WTC11 (cell line): Measurements from ENCODE around the gene NAALADL2. TPM values are rescaled to one million over a fixed set of nuclear protein-coding genes. Genes with fewer than 3 reads are reported as not detected.

Source experiments
- ATAC-seq: fragments of 200-7000 bp; cut with Tn5 transposase; 2 replicates; pipeline ENCODE4 v1.10.0; 2021; ENCODE audit warnings: mild to moderate bottlenecking, moderate library complexity
- CTCF ChIA-PET: fragments of 300-600 bp; sonication (Branson Sonifier 250); formaldehyde crosslinking; loops from one replicate; lab custom pipeline; 2021; ENCODE audit warnings: antibody characterized with exemption; lab: Charles Lee
- POLR2A ChIA-PET: fragments of 350-600 bp; sonication (Branson Sonifier 250); formaldehyde crosslinking; loops from one replicate; lab custom pipeline; 2021; ENCODE audit warnings: antibody characterized with exemption; lab: Charles Lee
- DNase-seq: peaks from one replicate; pipeline ENCODE4 v3.0.0; 2021; ENCODE audit warnings: low spot score
- H3K27ac Mint-ChIP-seq: 2 replicates; pipeline ENCODE4 v1.8.0; 2021; ENCODE audit warnings: mixed read lengths
- H3K27me3 Mint-ChIP-seq: 2 replicates; pipeline ENCODE4 v1.8.0; 2021; ENCODE audit warnings: low read depth, mild to moderate bottlenecking, moderate library complexity, mixed read lengths
- H3K36me3 Mint-ChIP-seq: 2 replicates; pipeline ENCODE4 v1.8.0; 2021; ENCODE audit warnings: mixed read lengths
- H3K4me1 Mint-ChIP-seq: 2 replicates; pipeline ENCODE4 v1.8.0; 2022; ENCODE audit warnings: mixed read lengths
- H3K4me3 Mint-ChIP-seq: 2 replicates; pipeline ENCODE4 v1.8.0; 2021; ENCODE audit warnings: mild to moderate bottlenecking, moderate library complexity, mixed read lengths
- H3K9me3 Mint-ChIP-seq: 2 replicates; pipeline ENCODE4 v1.8.0; 2021; ENCODE audit warnings: mixed read lengths
- ATF3 ChIP-seq: sonication (generic); formaldehyde crosslinking; conservative IDR thresholded peaks from 2 replicates; pipeline ENCODE4 v1.8.1; 2022; ENCODE audit warnings: mild to moderate bottlenecking, missing genetic modification reagents
- ATF6 ChIP-seq: sonication (generic); formaldehyde crosslinking; IDR thresholded peaks from 2 replicates; pipeline ENCODE4 v1.8.1; 2023; ENCODE audit warnings: mild to moderate bottlenecking, missing genetic modification reagents
- CREM ChIP-seq: sonication (generic); formaldehyde crosslinking; IDR thresholded peaks from 2 replicates; pipeline ENCODE4 v1.8.1; 2022; ENCODE audit warnings: mild to moderate bottlenecking, missing genetic modification reagents, moderate library complexity
- CTCF ChIP-seq: fragments of 200-600 bp; IDR thresholded peaks from 2 replicates; pipeline ENCODE4 v1.8.0; 2022; ENCODE audit warnings: antibody characterized with exemption
- EMX1 ChIP-seq: fragments of 250-450 bp; sonication (Bioruptor Pico); IDR thresholded peaks from 2 replicates; pipeline ENCODE4 v1.8.0; 2021; ENCODE audit warnings: mild to moderate bottlenecking
- FOXP1 ChIP-seq: sonication (generic); formaldehyde crosslinking; IDR thresholded peaks from 2 replicates; pipeline ENCODE4 v1.8.0; 2022; ENCODE audit warnings: missing genetic modification reagents, mild to moderate bottlenecking, moderate library complexity, borderline replicate concordance
- GTF2I ChIP-seq: fragments of 250-450 bp; sonication (Bioruptor Pico); conservative IDR thresholded peaks from 2 replicates; pipeline ENCODE4 v1.4.0; 2021; ENCODE audit warnings: mild to moderate bottlenecking
- JUN ChIP-seq: sonication (generic); formaldehyde crosslinking; IDR thresholded peaks from 2 replicates; pipeline ENCODE4 v1.8.0; 2023; ENCODE audit warnings: mild to moderate bottlenecking, missing genetic modification reagents
- KAT7 ChIP-seq: sonication (generic); formaldehyde crosslinking; IDR thresholded peaks from 2 replicates; pipeline ENCODE4 v1.8.1; 2023; ENCODE audit warnings: missing genetic modification reagents, mild to moderate bottlenecking, borderline replicate concordance
- MAX ChIP-seq: sonication (generic); formaldehyde crosslinking; IDR thresholded peaks from 2 replicates; pipeline ENCODE4 v1.8.0; 2022; ENCODE audit warnings: mild to moderate bottlenecking, missing genetic modification reagents
- NFYB ChIP-seq: sonication (generic); formaldehyde crosslinking; conservative IDR thresholded peaks from 2 replicates; pipeline ENCODE4 v1.8.0; 2022; ENCODE audit warnings: low read depth, missing genetic modification reagents
- NR3C1 ChIP-seq: sonication (generic); formaldehyde crosslinking; conservative IDR thresholded peaks from 2 replicates; pipeline ENCODE4 v1.8.1; 2023; ENCODE audit warnings: low read depth, mild to moderate bottlenecking, missing genetic modification reagents
- PREB ChIP-seq: sonication (generic); formaldehyde crosslinking; IDR thresholded peaks from 2 replicates; pipeline ENCODE4 v1.8.1; 2022; ENCODE audit warnings: mild to moderate bottlenecking, missing genetic modification reagents, moderate library complexity, borderline replicate concordance
- SMAD4 ChIP-seq: sonication (generic); formaldehyde crosslinking; IDR thresholded peaks from 2 replicates; pipeline ENCODE4 v1.8.0; 2022; ENCODE audit warnings: mild to moderate bottlenecking, missing genetic modification reagents
- ZNF416 ChIP-seq: fragments of 250-450 bp; sonication (Bioruptor Pico); IDR thresholded peaks from 2 replicates; pipeline ENCODE4 v1.9.0; 2021; ENCODE audit warnings: mild to moderate bottlenecking, inconsistent platforms
- ZNF423 ChIP-seq: fragments of 250-450 bp; sonication (Bioruptor Pico); IDR thresholded peaks from 2 replicates; pipeline ENCODE4 v2.1.2; 2022; ENCODE audit warnings: mild to moderate bottlenecking, moderate library complexity
- ZNF671 ChIP-seq: fragments of 250-450 bp; sonication (Bioruptor Pico); IDR thresholded peaks from 2 replicates; pipeline ENCODE4 v1.8.0; 2021; ENCODE audit warnings: mild to moderate bottlenecking
- total RNA-seq: library from RNA; stranded (reverse); gene quantifications from 3 replicates; pipeline ENCODE4 v1.2.3, GENCODE V29; 2021

Gene NAALADL2
- total RNA-seq, 1 experiment from 2014 or later: 1.2 TPM

GRCh38 chr3:175726228-175726627, 867.1 kb downstream of the NAALADL2 start:
- Mint-ChIP-seq H3K27ac (no peak overlapping the region), H3K9me3 (no peaks in the 10 kb centered on the region), H3K4me3 (no peak overlapping the region), H3K36me3 (no peaks in the 10 kb centered on the region), H3K27me3 (no peaks in the 10 kb centered on the region), H3K4me1 (0 out of 2 replicates have a peak, but pooled peaks cover under 1% of the 10 kb centered on the region)
- no peak for TF ChIP-seq ZNF671 (CRISPR knock-in tag)
- ChIA-PET CTCF (interaction anchor here (1.3 kb wide), 1 partner anchor 215 kb away, joined by 5 read pairs; no protein-coding TSS in a partner anchor), POLR2A (interaction anchor here (0.7 kb wide), 2 partner anchors 42 to 157 kb away, joined by 3 to 6 read pairs; no protein-coding TSS in a partner anchor)
- DNase-seq (no peak), ATAC-seq (no peak)

GRCh38 chr3:175728566-175728965, 869.4 kb downstream of the NAALADL2 start:
- TF ChIP-seq NR3C1 (CRISPR knock-in tag) (no peak), JUN (CRISPR knock-in tag) (no peak), CTCF (no peak), PREB (CRISPR knock-in tag) (no peak), ATF3 (CRISPR knock-in tag) (no peak), EMX1 (CRISPR knock-in tag) (no peak), ATF6 (no peak), NFYB (CRISPR knock-in tag) (no peak), GTF2I (CRISPR knock-in tag) (no peak), CREM (no peak)
- Mint-ChIP-seq H3K4me3 (no peak overlapping the region), H3K36me3 (peaks cover 10% of the 10 kb centered on the region), H3K27me3 (no peaks in the 10 kb centered on the region), H3K9me3 (peaks cover 10% of the 10 kb centered on the region), H3K4me1 (0 out of 2 replicates have a peak, but pooled peaks cover 4% of the 10 kb centered on the region), H3K27ac (no peak overlapping the region)
- DNase-seq (no peak), ATAC-seq (no peak)
- ChIA-PET CTCF (no interaction called here), POLR2A (no interaction called here)

- H3K27me3 Mint-ChIP-seq: no peaks in the 10 kb centered on the region
- CTCF ChIA-PET: no interaction called here
- H3K27ac Mint-ChIP-seq: no peak overlapping the region; the same call in 1 of the 2 replicates
- H3K9me3 Mint-ChIP-seq: peaks cover 16% of the 10 kb centered on the region
- 0 out of 2 replicates have a peak, but pooled peaks cover 4% of the 10 kb centered on the region for H3K4me1 Mint-ChIP-seq
- TF ChIP-seq SMAD4 (CRISPR knock-in tag): no peak
- DNase-seq (no peak), ATAC-seq (no peak)
- POLR2A ChIA-PET: no interaction called here
- H3K36me3 Mint-ChIP-seq: peaks cover 18% of the 10 kb centered on the region
- H3K4me3 Mint-ChIP-seq: no peak overlapping the region
Observed at GRCh38 chr3:175729466-175729865, 870.3 kb downstream of the NAALADL2 start.

GRCh38 chr3:175731543-175731942, 872.4 kb downstream of the NAALADL2 start:
- peaks cover 27% of the 10 kb centered on the region for H3K9me3 Mint-ChIP-seq
- H3K4me1 Mint-ChIP-seq: 0 out of 2 replicates have a peak, but pooled peaks cover 4% of the 10 kb centered on the region
- H3K27ac Mint-ChIP-seq: no peak overlapping the region
- H3K36me3 Mint-ChIP-seq: peaks cover 31% of the 10 kb centered on the region
- CTCF ChIA-PET: interaction anchor here (1.9 kb wide), 1 partner anchor 210 kb away, joined by 4 read pairs; no protein-coding TSS in a partner anchor
- no peak for ATAC-seq
- POLR2A ChIA-PET: interaction anchor here (0.6 kb wide), 1 partner anchor 268 kb away, joined by 5 read pairs; no protein-coding TSS in a partner anchor
- H3K4me3 Mint-ChIP-seq: no peak overlapping the region
- no peaks in the 10 kb centered on the region for H3K27me3 Mint-ChIP-seq
- DNase-seq: no peak
- no peak for TF ChIP-seq CTCF
- TF ChIP-seq ZNF423 (CRISPR knock-in tag): no peak
- TF ChIP-seq KAT7: no peak
- no peak for TF ChIP-seq SMAD4 (CRISPR knock-in tag)
- no peak for TF ChIP-seq CREM
- TF ChIP-seq ATF6: no peak
- no peak for TF ChIP-seq ZNF416 (CRISPR knock-in tag)
- no peak for TF ChIP-seq FOXP1 (CRISPR knock-in tag)
- no peak for TF ChIP-seq MAX (CRISPR knock-in tag)
